BE2C (cell line): ENCODE data around the gene ZNG1A.
"Not testable (repeated sequence)": the region's sequence is repeated elsewhere in the genome, so short reads cannot be mapped to it uniquely, and the experiment has no call there.

Experiments used
- DNase-seq: peaks from one replicate; pipeline ENCODE4 v3.0.0-alpha.2; 2020
- H3K27me3 ChIP-seq: fragments of 250-450 bp; sonication (Bioruptor Pico); 2 replicates; pipeline ENCODE4 v1.5.1; 2020; ENCODE audit warnings: mild to moderate bottlenecking
- H3K36me3 ChIP-seq: fragments of 250-450 bp; sonication (Bioruptor Pico); 2 replicates; pipeline ENCODE4 v1.5.1; 2020; ENCODE audit warnings: mild to moderate bottlenecking
- H3K4me1 ChIP-seq: fragments of 250-450 bp; sonication (Bioruptor Pico); 2 replicates; pipeline ENCODE4 v1.5.1; 2020
- H3K4me3 ChIP-seq: 2 replicates; pipeline ENCODE4 v1.5.1; 2011; ENCODE audit warnings: low read depth, low read length
- H3K9me3 ChIP-seq: fragments of 250-450 bp; sonication (Bioruptor Pico); 2 replicates; pipeline ENCODE4 v1.5.1; 2020

The ZNG1A gene

DNA sequence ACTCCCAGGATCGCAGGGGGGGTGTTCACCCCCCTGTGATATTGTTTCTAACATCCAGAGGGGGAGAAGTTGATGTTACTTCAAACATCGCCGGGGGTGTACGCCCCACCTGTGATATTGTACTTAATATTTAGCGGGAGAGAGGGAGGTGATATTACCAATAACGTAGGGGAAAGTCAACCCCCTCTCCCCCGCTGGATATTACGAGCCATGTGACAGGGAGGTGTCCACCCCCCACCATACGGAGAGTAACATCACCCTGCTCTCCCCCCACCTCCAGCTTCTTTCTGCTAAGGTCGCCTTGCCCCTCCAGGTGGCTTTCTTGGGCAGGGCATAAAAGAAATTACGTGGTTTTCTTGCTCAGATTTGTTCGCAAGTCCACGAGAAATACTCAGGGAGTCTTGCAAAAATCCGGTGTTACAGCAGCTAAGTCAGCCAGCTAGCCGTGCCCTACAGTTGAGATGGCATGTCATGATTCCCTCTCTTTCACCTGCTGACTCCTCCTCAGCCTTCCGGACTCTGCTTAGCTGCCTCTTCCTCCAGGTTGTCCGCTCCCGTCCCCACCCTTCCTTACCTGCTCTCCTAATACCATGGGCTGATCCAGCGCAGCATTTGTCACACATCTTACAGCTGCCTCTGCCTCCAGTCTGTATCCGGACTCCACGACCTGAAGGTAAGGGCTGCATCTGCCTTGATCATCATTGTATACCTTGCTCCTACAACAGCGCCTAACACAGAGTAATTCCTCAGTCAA, 69.9 kb downstream of the ZNG1A start:
- H3K27me3 ChIP-seq, result peaks cover 18% of the 10 kb centered on the region
- not testable (repeated sequence) for H3K4me1 ChIP-seq, DNase-seq

GRCh38 chr9:105991-106390, 72.9 kb downstream of the ZNG1A start:
- DNase-seq, H3K36me3 ChIP-seq, H3K9me3 ChIP-seq, H3K4me3 ChIP-seq, H3K4me1 ChIP-seq, H3K27me3 ChIP-seq: not testable (repeated sequence)

More for the DNA sequence above, 69.9 kb downstream of the ZNG1A start:
- H3K9me3 ChIP-seq, H3K36me3 ChIP-seq, H3K4me3 ChIP-seq: not testable (repeated sequence)

DNA sequence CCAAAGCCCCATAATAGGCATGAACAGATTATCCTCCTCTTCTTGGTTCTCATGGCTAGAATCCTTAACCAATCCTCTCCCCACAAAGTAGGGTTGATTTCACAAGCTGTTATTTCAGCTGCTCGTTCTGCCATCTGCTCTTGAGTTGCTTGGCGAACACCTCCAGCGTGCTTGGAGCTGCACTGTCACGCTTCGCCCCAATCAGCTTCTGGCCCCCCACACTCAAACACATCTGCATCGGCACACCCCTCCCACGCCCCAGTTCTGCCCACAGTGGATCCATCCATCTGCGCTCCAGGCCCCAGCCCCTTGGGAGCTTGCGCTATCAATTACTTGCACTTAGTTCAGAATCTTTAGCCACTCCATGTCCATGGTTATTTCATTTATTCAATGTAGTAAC, 78.4 kb downstream of the ZNG1A start:
- not testable (repeated sequence) for H3K36me3 ChIP-seq, H3K27me3 ChIP-seq, H3K4me3 ChIP-seq, DNase-seq, H3K9me3 ChIP-seq, H3K4me1 ChIP-seq

GRCh38 chr9:99867-100266, 79.0 kb downstream of the ZNG1A start:
- not testable (repeated sequence) for H3K27me3 ChIP-seq, H3K4me1 ChIP-seq, H3K4me3 ChIP-seq, H3K36me3 ChIP-seq, H3K9me3 ChIP-seq
- DNase-seq, result peak; percentile 32

DNA sequence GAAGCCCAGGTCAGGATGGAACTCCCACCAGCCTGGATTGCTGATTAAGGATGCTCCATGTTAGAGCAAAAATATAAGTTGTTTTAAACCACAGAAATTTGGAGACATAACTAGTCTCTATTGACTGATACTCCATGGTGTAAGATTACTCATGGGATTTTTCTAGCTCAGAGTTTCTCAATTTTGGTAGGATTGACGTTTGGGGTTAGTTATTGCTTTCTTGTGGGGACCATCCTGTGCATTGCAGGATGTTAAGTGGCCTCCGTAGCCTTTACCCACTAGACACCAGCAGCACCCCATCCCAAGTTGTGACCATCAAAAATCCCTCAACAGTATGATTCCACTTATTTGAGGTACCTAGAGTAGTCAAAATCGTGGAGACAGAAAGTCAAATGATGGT, 80.1 kb downstream of the ZNG1A start:
- not testable (repeated sequence) for DNase-seq, H3K4me3 ChIP-seq, H3K9me3 ChIP-seq, H3K36me3 ChIP-seq, H3K27me3 ChIP-seq, H3K4me1 ChIP-seq

DNA sequence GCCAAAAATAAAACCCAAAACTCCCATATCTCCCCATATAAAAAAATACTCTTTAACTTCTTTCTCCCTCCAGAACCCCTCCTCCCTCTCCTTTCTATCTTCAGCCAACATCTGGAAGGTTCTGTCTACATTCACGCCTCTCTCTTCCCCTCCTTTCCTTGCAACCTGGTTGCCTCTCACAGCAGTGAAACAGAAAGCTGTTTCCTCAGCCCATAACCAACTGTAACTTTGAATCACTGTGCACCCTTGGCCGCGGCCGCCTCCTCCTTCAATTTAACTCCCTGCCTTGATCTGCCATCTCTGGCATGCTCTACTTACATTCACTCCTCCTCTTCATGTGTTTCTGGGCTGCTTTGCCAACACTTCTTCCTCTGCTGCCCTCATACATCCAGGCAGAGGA, 83.9 kb downstream of the ZNG1A start:
- not testable (repeated sequence) for H3K4me3 ChIP-seq, H3K4me1 ChIP-seq, H3K27me3 ChIP-seq, H3K9me3 ChIP-seq, H3K36me3 ChIP-seq, DNase-seq

GRCh38 chr9:94323-94722, 84.5 kb downstream of the ZNG1A start:
- H3K27me3 ChIP-seq, H3K36me3 ChIP-seq, H3K4me3 ChIP-seq, H3K9me3 ChIP-seq, DNase-seq, H3K4me1 ChIP-seq: not testable (repeated sequence)

DNA sequence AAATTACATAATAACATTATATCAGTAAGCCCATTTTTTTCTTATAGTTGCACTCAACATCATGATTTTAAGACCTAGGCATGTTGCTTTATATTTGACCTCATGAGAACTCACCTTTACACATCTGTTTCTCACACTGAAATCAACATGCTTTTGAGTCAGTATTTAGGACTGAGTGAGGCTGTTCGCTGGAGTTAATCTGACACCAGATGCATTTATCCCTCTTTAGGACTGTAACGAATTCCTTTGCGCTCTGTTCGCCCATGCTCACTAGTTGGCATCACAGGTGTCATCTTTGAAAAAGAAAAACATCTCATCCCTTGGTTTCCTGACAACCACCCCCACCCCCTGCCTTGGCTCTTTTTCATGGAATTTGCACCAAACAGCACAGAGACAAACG, 84.9 kb downstream of the ZNG1A start:
- H3K4me3 ChIP-seq, H3K36me3 ChIP-seq, DNase-seq, H3K27me3 ChIP-seq, H3K9me3 ChIP-seq, H3K4me1 ChIP-seq: not testable (repeated sequence)

GRCh38 chr9:90851-91250, 88.0 kb downstream of the ZNG1A start:
- not testable (repeated sequence) for H3K36me3 ChIP-seq, DNase-seq, H3K9me3 ChIP-seq, H3K4me1 ChIP-seq, H3K27me3 ChIP-seq, H3K4me3 ChIP-seq

- DNase-seq, H3K27me3 ChIP-seq, H3K4me1 ChIP-seq, H3K4me3 ChIP-seq, H3K36me3 ChIP-seq, H3K9me3 ChIP-seq: not testable (repeated sequence)
Observed at GRCh38 chr9:88396-89037, 90.3 kb downstream of the ZNG1A start.

- not testable (repeated sequence) for DNase-seq
Observed at GRCh38 chr9:87860-88259, 91.0 kb downstream of the ZNG1A start.

DNA sequence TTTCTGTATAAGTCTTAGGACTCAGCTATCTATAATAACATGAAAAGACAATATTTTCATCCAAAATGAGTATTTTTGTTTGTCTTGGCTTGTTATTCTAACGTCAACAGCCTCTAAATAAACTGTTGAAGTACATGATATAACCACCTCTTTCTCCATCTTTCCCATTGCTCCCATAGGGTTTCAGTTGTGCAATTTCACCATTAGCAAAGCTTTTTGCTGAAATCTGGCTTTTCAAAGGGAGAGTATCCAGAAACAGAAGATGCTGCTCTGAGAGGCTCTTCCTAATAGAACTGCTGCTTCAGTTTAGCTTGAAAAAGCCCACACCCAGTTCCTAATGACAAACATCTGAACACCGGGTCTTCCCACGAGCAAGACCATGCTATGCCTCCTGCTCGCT, 91.8 kb downstream of the ZNG1A start:
- not testable (repeated sequence) for H3K27me3 ChIP-seq, DNase-seq, H3K9me3 ChIP-seq, H3K36me3 ChIP-seq, H3K4me1 ChIP-seq, H3K4me3 ChIP-seq

More at GRCh38 chr9:87860-88259, 91.0 kb downstream of the ZNG1A start:
- H3K4me3 ChIP-seq, H3K27me3 ChIP-seq, H3K4me1 ChIP-seq, H3K9me3 ChIP-seq, H3K36me3 ChIP-seq: not testable (repeated sequence)

GRCh38 chr9:86697-87096, 92.2 kb downstream of the ZNG1A start:
- H3K27me3 ChIP-seq, H3K4me1 ChIP-seq, DNase-seq, H3K9me3 ChIP-seq, H3K4me3 ChIP-seq, H3K36me3 ChIP-seq: not testable (repeated sequence)

DNA sequence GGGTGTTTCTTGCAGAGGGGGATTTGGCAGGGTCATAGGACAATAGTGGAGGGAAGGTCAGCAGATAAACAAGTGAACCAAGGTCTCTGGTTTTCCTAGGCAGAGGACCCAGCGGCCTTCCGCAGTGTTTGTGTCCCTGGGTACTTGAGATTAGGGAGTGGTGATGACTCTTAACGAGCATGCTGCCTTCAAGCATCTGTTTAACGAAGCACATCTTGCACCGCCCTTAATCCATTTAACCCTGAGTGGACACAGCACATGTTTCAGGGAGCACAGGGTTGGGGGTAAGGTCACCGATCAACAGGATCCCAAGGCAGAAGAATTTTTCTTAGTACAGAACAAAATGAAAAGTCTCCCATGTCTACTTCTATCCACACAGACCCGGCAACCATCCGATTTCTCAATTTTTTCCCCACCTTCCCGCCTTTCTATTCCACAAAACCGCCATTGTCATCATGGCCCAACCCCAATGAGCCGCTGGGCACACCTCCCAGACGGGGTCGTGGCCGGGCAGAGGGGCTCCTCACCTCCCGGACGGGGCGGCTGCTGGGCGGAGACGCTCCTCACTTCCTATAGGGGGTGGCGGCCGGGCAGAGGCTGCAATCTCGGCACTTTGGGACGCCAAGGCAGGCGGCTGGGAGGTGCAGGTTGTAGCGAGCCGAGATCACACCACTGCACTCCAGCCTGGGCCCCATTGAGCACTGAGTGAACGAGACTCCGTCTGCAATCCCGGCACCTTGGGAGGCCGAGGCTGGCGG, 95.7 kb downstream of the ZNG1A start:
- not testable (repeated sequence) for H3K9me3 ChIP-seq, H3K4me1 ChIP-seq, DNase-seq, H3K27me3 ChIP-seq, H3K4me3 ChIP-seq, H3K36me3 ChIP-seq

DNA sequence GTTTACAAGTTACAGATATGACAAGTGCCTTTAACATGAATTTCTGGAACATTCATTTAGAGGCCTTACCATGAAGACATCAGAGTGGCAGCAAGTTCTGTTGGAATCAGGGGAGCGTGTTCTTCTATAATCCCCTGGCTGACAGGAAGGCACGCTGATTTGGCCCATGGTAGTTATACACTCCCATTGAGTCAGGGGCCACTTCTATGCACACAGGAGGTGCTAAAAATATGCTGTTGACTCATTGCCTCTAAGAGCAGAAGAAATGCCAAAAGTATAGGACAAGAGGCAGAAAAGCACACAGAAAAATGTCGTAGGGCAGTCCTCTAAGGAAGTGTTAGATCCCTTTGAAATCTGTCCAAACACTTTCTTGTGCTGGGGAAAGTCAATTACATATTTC, 100.5 kb downstream of the ZNG1A start:
- H3K4me3 ChIP-seq, H3K36me3 ChIP-seq, DNase-seq, H3K4me1 ChIP-seq, H3K9me3 ChIP-seq, H3K27me3 ChIP-seq: not testable (repeated sequence)

GRCh38 chr9:76389-76788, 102.5 kb downstream of the ZNG1A start:
- peaks cover 11% of the 10 kb centered on the region for H3K27me3 ChIP-seq
- not testable (repeated sequence) for DNase-seq, H3K4me1 ChIP-seq, H3K4me3 ChIP-seq, H3K36me3 ChIP-seq, H3K9me3 ChIP-seq
